ENCODE results near the gene DCTD. TPM values are rescaled to one million over a fixed set of nuclear protein-coding genes. Genes with fewer than 3 reads are reported as not detected.

The DCTD gene
- polyA plus RNA-seq, 1 experiment = 151 TPM

DNA sequence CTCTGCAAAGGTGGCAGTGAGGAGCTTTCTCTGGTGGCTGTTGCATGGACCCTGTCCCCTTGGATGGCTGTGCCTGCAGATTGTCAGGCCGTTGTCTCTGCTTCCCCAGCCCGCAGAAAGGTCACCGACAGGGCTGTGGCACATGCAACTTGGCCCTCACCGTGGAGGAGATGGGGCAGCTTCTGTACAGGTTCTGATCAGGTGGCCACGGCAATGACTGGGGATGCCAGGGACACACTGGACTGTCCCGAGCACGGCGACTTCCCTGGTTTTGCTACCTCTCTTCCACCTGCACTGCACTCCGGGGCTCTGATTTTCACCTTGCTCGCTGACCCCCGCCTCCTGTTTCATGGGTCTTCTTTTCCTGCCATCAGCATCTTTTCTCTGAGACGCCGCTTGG lies 43.5 kb downstream of the DCTD start:
- CTCF ChIA-PET = no interaction called here
- POLR2A ChIA-PET = no interaction called here
- no peak overlapping the region for H3K4me3 ChIP-seq (ENCODE audit: low read depth, low read length)
- H3K36me3 ChIP-seq (ENCODE audit: control insufficient read depth, insufficient read depth, low read length) = no peaks in the 10 kb centered on the region
- no peak for DNase-seq (ENCODE audit: low read depth)
- H3K27me3 ChIP-seq (ENCODE audit: control insufficient read depth, insufficient read depth, low read length) = no peaks in the 10 kb centered on the region
- TF ChIP-seq, protein P1, sequence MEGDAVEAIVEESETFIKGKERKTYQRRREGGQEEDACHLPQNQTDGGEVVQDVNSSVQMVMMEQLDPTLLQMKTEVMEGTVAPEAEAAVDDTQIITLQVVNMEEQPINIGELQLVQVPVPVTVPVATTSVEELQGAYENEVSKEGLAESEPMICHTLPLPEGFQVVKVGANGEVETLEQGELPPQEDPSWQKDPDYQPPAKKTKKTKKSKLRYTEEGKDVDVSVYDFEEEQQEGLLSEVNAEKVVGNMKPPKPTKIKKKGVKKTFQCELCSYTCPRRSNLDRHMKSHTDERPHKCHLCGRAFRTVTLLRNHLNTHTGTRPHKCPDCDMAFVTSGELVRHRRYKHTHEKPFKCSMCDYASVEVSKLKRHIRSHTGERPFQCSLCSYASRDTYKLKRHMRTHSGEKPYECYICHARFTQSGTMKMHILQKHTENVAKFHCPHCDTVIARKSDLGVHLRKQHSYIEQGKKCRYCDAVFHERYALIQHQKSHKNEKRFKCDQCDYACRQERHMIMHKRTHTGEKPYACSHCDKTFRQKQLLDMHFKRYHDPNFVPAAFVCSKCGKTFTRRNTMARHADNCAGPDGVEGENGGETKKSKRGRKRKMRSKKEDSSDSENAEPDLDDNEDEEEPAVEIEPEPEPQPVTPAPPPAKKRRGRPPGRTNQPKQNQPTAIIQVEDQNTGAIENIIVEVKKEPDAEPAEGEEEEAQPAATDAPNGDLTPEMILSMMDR (IDR thresholded peaks at IDR 0.05; ENCODE audit: insufficient read depth, low read depth, low read length) = no peak

DNA sequence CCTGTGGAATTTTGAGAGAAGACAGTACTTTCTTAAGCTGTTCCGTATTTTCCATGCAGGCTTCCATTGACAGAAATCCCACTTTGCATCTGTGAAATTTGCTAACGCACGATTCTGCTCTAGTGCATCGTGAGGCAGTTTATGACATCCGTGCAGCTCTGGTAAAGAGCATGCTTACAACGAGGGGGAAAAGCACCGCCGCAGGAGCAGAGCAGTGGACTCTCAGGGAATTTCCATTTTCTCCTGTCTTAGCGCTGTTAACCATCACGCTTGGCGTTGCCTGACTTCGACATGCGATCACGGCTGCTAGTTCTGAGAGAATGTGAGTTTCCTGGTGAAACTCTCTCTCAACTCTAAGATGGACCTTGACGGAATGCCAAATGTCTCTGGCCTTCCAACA lies 43.9 kb downstream of the DCTD start:
- POLR2A ChIA-PET = no interaction called here
- no peak for DNase-seq (ENCODE audit: low read depth)
- Histone ChIP-seq H3K4me3 (ENCODE audit: low read depth, low read length) (no peak overlapping the region), H3K27me3 (ENCODE audit: control insufficient read depth, insufficient read depth, low read length) (no peaks in the 10 kb centered on the region), H3K36me3 (ENCODE audit: control insufficient read depth, insufficient read depth, low read length) (no peaks in the 10 kb centered on the region)
- CTCF ChIA-PET = no interaction called here
- TF ChIP-seq, protein P1 (IDR thresholded peaks at IDR 0.05; ENCODE audit: insufficient read depth, low read depth, low read length) = no peak

DNA sequence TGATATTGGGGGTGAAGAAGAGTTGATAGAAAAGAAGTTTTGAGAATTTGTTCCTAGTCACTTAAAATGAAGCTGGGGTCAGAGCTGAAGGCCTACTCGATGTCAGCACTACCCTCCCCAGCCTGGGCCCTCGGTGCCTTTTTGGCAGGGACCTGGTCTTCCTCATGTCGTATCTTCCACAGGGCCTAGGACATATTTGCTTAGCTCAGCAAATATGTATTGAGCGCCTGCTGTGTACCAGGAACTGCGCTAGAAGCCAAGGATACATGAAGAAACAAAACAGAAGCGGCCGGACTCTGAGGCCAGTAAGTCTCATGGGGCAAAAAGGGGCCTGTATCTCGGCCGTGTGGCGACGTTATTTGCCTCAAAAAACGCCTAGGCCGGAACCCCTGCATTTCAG lies 44.3 kb downstream of the DCTD start:
- TF ChIP-seq, protein P1 (IDR thresholded peaks at IDR 0.05; ENCODE audit: insufficient read depth, low read depth, low read length) = no peak
- Histone ChIP-seq H3K36me3 (ENCODE audit: control insufficient read depth, insufficient read depth, low read length) (no peaks in the 10 kb centered on the region), H3K27me3 (ENCODE audit: control insufficient read depth, insufficient read depth, low read length) (no peaks in the 10 kb centered on the region), H3K4me3 (ENCODE audit: low read depth, low read length) (no peak overlapping the region)
- CTCF ChIA-PET = no interaction called here
- no peak for DNase-seq (ENCODE audit: low read depth)
- POLR2A ChIA-PET = no interaction called here

DNA sequence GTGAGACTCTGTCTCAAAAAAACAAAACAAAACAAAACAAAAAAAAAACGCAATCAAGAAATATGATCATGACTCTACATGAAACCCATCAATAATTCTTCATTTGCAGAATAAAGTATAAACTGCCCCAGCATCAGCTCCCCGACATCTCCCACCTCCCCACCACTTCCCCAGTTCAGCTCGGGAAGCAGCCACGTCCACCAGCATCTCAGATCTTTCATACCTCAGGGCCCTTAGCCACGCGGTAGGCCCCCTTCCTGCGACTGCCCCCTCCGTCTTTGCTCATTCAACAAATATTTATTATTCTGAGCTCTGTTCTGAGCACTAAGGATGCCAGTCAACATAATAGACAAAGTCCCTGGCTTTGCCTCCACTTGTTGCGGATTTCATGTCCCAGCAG lies 45.6 kb downstream of the DCTD start:
- POLR2A ChIA-PET = no interaction called here
- H3K4me3 ChIP-seq (ENCODE audit: low read depth, low read length) = no peak overlapping the region
- no peak for DNase-seq (ENCODE audit: low read depth)
- H3K36me3 ChIP-seq (ENCODE audit: control insufficient read depth, insufficient read depth, low read length) = no peaks in the 10 kb centered on the region
- TF ChIP-seq, protein P1 (IDR thresholded peaks at IDR 0.05; ENCODE audit: insufficient read depth, low read depth, low read length) = no peak
- no peaks in the 10 kb centered on the region for H3K27me3 ChIP-seq (ENCODE audit: control insufficient read depth, insufficient read depth, low read length)
- CTCF ChIA-PET = no interaction called here

DNA sequence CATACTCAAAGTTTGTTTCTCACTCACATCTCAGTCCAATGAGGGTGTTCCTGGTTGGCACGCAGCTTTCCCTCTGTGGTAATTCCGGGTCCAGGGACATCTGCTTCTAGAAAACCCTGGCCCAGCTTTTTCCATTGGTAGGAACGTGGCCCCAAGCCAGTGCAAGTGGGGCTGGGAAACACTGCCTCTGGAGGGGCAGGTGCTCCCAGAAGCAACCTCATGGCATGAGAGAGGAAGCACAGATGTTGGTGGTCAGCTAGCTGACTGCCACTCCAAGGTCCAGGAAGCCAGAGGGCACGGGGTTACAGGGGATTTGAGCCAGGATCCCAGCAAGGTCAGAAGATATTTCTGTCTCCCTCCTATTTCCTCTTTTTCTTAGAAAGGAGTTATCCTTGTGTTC lies 47.5 kb downstream of the DCTD start:
- TF ChIP-seq, protein P1 (IDR thresholded peaks at IDR 0.05; ENCODE audit: insufficient read depth, low read depth, low read length) = no peak
- no peak for DNase-seq (ENCODE audit: low read depth)
- ChIA-PET POLR2A (no interaction called here), CTCF (no interaction called here)
- Histone ChIP-seq H3K4me3 (ENCODE audit: low read depth, low read length) (no peak overlapping the region), H3K27me3 (ENCODE audit: control insufficient read depth, insufficient read depth, low read length) (no peaks in the 10 kb centered on the region), H3K36me3 (ENCODE audit: control insufficient read depth, insufficient read depth, low read length) (no peaks in the 10 kb centered on the region)
